ENCODE measurements around the gene KCTD20.
A peak's percentile ranks its signal among the peaks of the same experiment; 100 is the strongest.

The KCTD20 gene

GRCh38 chr6:36419310-36419709 is 23.5 kb upstream of the KCTD20 start:
- Histone ChIP-seq H2BK12ac (ENCODE audit: low read length) (no peak overlapping the region), H3K27me3 (ENCODE audit: control insufficient read depth in 3 of 3, insufficient read depth in 3 of 3, low read depth in 1 of 3, low read length in 3 of 3) (no peaks in the 10 kb centered on the region), H3K4me3 (ENCODE audit: low read length in 2 of 2) (no peak overlapping the region), H2BK5ac (ENCODE audit: low read length) (no peak overlapping the region), H3K79me1 (ENCODE audit: low read depth, low read length) (no peaks in the 10 kb centered on the region), H2AK5ac (ENCODE audit: low read depth, low read length) (no peak overlapping the region), H3K4me2 (ENCODE audit: insufficient read depth, low read length, poor library complexity, severe bottlenecking) (no peak overlapping the region), H4K91ac (ENCODE audit: low read depth, low read length, poor library complexity) (no peak overlapping the region), H3K9ac (ENCODE audit: low read depth, low read length, poor library complexity) (no peak overlapping the region), H3K27ac (replicated peaks; ENCODE audit: low read length) (no peak overlapping the region), H2BK120ac (ENCODE audit: low read depth, low read length) (no peak overlapping the region), H3K36me3 (replicated peaks in 1 of 2; ENCODE audit: control insufficient read depth in 2 of 2, insufficient read depth in 2 of 2, low read length in 2 of 2) (no peaks in the 10 kb centered on the region), H3K18ac (ENCODE audit: low read length) (no peak overlapping the region), H2BK15ac (ENCODE audit: low read length) (no peak overlapping the region), H4K8ac (ENCODE audit: low read depth, low read length) (no peak overlapping the region), H3K4me1 (ENCODE audit: control insufficient read depth in 2 of 2, insufficient read depth in 1 of 2, low read depth in 1 of 2, low read length in 2 of 2) (peaks cover 6 to 7% of the 10 kb centered on the region in 2 donors), H3K4ac (ENCODE audit: low read length) (no peak overlapping the region), H3K9me3 (replicated peaks in 1 of 2; ENCODE audit: control insufficient read depth in 2 of 2, insufficient read depth in 1 of 2, low read depth in 1 of 2, low read length in 2 of 2) (no peaks in the 10 kb centered on the region), H3K23ac (ENCODE audit: low read depth, low read length, poor library complexity) (no peak overlapping the region), H3K14ac (ENCODE audit: low read length) (no peak overlapping the region), H2AFZ (ENCODE audit: low read length) (no peak overlapping the region)
- WGBS, 2 donors (ENCODE audit: extremely low coverage in 2 of 2, insufficient read length in 2 of 2, insufficient replicate concordance in 1 of 2) = no CpG with 5 or more reads among the region's 1 CpG
- DNase-seq (ENCODE audit: low spot score) = no peak

GRCh38 chr6:36422714-36423100 is 20.1 kb upstream of the KCTD20 start:
- peak overlapping the region in 1 of 2 donors; percentile 40 for H3K4me3 ChIP-seq (ENCODE audit: low read length in 2 of 2)
- 100% methylated on average over 1 of the region's 4 CpGs; no CpG with 5 or more reads in 1 of the 2 donors for WGBS, 2 donors (ENCODE audit: extremely low coverage in 2 of 2, insufficient read length in 2 of 2, insufficient replicate concordance in 1 of 2)
- peaks cover 6 to 7% of the 10 kb centered on the region in 2 donors for H3K4me1 ChIP-seq (ENCODE audit: control insufficient read depth in 2 of 2, insufficient read depth in 1 of 2, low read depth in 1 of 2, low read length in 2 of 2)

GRCh38 chr6:36423101-36423824 is 19.5 kb upstream of the KCTD20 start:
- Histone ChIP-seq H3K4ac (ENCODE audit: low read length) (no peak overlapping the region), H3K79me1 (ENCODE audit: low read depth, low read length) (no peaks in the 10 kb centered on the region), H3K4me2 (ENCODE audit: insufficient read depth, low read length, poor library complexity, severe bottlenecking) (peak overlapping the region; percentile 61), H2BK5ac (ENCODE audit: low read length) (no peak overlapping the region), H3K9me3 (replicated peaks in 1 of 2; ENCODE audit: control insufficient read depth in 2 of 2, insufficient read depth in 1 of 2, low read depth in 1 of 2, low read length in 2 of 2) (no peaks in the 10 kb centered on the region), H2AK5ac (ENCODE audit: low read depth, low read length) (no peak overlapping the region), H3K27me3 (ENCODE audit: control insufficient read depth in 3 of 3, insufficient read depth in 3 of 3, low read depth in 1 of 3, low read length in 3 of 3) (no peaks in the 10 kb centered on the region), H3K27ac (replicated peaks; ENCODE audit: low read length) (peak overlapping the region; percentile 50), H4K8ac (ENCODE audit: low read depth, low read length) (peak overlapping the region; percentile 19), H2BK12ac (ENCODE audit: low read length) (no peak overlapping the region), H3K14ac (ENCODE audit: low read length) (no peak overlapping the region), H3K23ac (ENCODE audit: low read depth, low read length, poor library complexity) (peak overlapping the region; percentile 89), H3K18ac (ENCODE audit: low read length) (peak overlapping the region; percentile 84), H2AFZ (ENCODE audit: low read length) (peak overlapping the region; percentile 89), H3K9ac (ENCODE audit: low read depth, low read length, poor library complexity) (peak overlapping the region; percentile 55), H2BK120ac (ENCODE audit: low read depth, low read length) (no peak overlapping the region), H3K4me3 (ENCODE audit: low read length in 2 of 2) (peak overlapping the region; percentile 54 to 77), H3K36me3 (replicated peaks in 1 of 2; ENCODE audit: control insufficient read depth in 2 of 2, insufficient read depth in 2 of 2, low read length in 2 of 2) (no peaks in the 10 kb centered on the region), H2BK15ac (ENCODE audit: low read length) (no peak overlapping the region), H3K4me1 (ENCODE audit: control insufficient read depth in 2 of 2, insufficient read depth in 1 of 2, low read depth in 1 of 2, low read length in 2 of 2) (peaks cover 6 to 7% of the 10 kb centered on the region in 2 donors), H4K91ac (ENCODE audit: low read depth, low read length, poor library complexity) (no peak overlapping the region)
- peak; percentile 92 for DNase-seq (ENCODE audit: low spot score)
- WGBS, 2 donors (ENCODE audit: extremely low coverage in 2 of 2, insufficient read length in 2 of 2, insufficient replicate concordance in 1 of 2) = no CpG with 5 or more reads among the region's 51 CpGs

More at GRCh38 chr6:36422714-36423100, 20.1 kb upstream of the KCTD20 start:
- no peaks in the 10 kb centered on the region for H3K9me3 ChIP-seq (replicated peaks in 1 of 2; ENCODE audit: control insufficient read depth in 2 of 2, insufficient read depth in 1 of 2, low read depth in 1 of 2, low read length in 2 of 2)
- H2BK120ac ChIP-seq (ENCODE audit: low read depth, low read length) = no peak overlapping the region
- no peak overlapping the region for H3K4ac ChIP-seq (ENCODE audit: low read length)
- H2BK5ac ChIP-seq (ENCODE audit: low read length) = no peak overlapping the region
- no peak for DNase-seq (ENCODE audit: low spot score)
- H3K27me3 ChIP-seq (ENCODE audit: control insufficient read depth in 3 of 3, insufficient read depth in 3 of 3, low read depth in 1 of 3, low read length in 3 of 3) = no peaks in the 10 kb centered on the region
- H2AK5ac ChIP-seq (ENCODE audit: low read depth, low read length) = no peak overlapping the region
- H3K14ac ChIP-seq (ENCODE audit: low read length) = no peak overlapping the region
- no peak overlapping the region for H3K9ac ChIP-seq (ENCODE audit: low read depth, low read length, poor library complexity)
- H2BK15ac ChIP-seq (ENCODE audit: low read length) = no peak overlapping the region
- H3K79me1 ChIP-seq (ENCODE audit: low read depth, low read length) = no peaks in the 10 kb centered on the region
- H3K4me2 ChIP-seq (ENCODE audit: insufficient read depth, low read length, poor library complexity, severe bottlenecking) = peak overlapping the region; percentile 51
- H2BK12ac ChIP-seq (ENCODE audit: low read length) = no peak overlapping the region
- no peak overlapping the region for H3K18ac ChIP-seq (ENCODE audit: low read length)
- H2AFZ ChIP-seq (ENCODE audit: low read length) = peak overlapping the region; percentile 89
- H4K8ac ChIP-seq (ENCODE audit: low read depth, low read length) = no peak overlapping the region
- peak overlapping the region; percentile 50 for H3K27ac ChIP-seq (replicated peaks; ENCODE audit: low read length)
- H3K23ac ChIP-seq (ENCODE audit: low read depth, low read length, poor library complexity) = no peak overlapping the region
- H3K36me3 ChIP-seq (replicated peaks in 1 of 2; ENCODE audit: control insufficient read depth in 2 of 2, insufficient read depth in 2 of 2, low read length in 2 of 2) = no peaks in the 10 kb centered on the region
- H4K91ac ChIP-seq (ENCODE audit: low read depth, low read length, poor library complexity) = no peak overlapping the region

- no CpG with 5 or more reads among the region's 3 CpGs for WGBS, 2 donors (ENCODE audit: extremely low coverage in 2 of 2, insufficient read length in 2 of 2, insufficient replicate concordance in 1 of 2)
- no peak for DNase-seq (ENCODE audit: low spot score)
- no peak overlapping the region for H3K14ac ChIP-seq (ENCODE audit: low read length)
Observed at GRCh38 chr6:36426622-36427021, 16.2 kb upstream of the KCTD20 start.

More at GRCh38 chr6:36426622-36427021, 16.2 kb upstream of the KCTD20 start:
- Histone ChIP-seq H2AFZ (ENCODE audit: low read length) (no peak overlapping the region), H4K91ac (ENCODE audit: low read depth, low read length, poor library complexity) (no peak overlapping the region), H3K4me1 (ENCODE audit: control insufficient read depth in 2 of 2, insufficient read depth in 1 of 2, low read depth in 1 of 2, low read length in 2 of 2) (peaks cover 6 to 7% of the 10 kb centered on the region in 2 donors), H2BK15ac (ENCODE audit: low read length) (no peak overlapping the region), H3K79me1 (ENCODE audit: low read depth, low read length) (no peaks in the 10 kb centered on the region), H2BK120ac (ENCODE audit: low read depth, low read length) (no peak overlapping the region), H3K4me3 (ENCODE audit: low read length in 2 of 2) (no peak overlapping the region), H3K27ac (replicated peaks; ENCODE audit: low read length) (no peak overlapping the region), H3K9me3 (replicated peaks in 1 of 2; ENCODE audit: control insufficient read depth in 2 of 2, insufficient read depth in 1 of 2, low read depth in 1 of 2, low read length in 2 of 2) (no peaks in the 10 kb centered on the region), H3K4ac (ENCODE audit: low read length) (no peak overlapping the region), H3K27me3 (ENCODE audit: control insufficient read depth in 3 of 3, insufficient read depth in 3 of 3, low read depth in 1 of 3, low read length in 3 of 3) (no peaks in the 10 kb centered on the region), H3K23ac (ENCODE audit: low read depth, low read length, poor library complexity) (no peak overlapping the region), H3K36me3 (replicated peaks in 1 of 2; ENCODE audit: control insufficient read depth in 2 of 2, insufficient read depth in 2 of 2, low read length in 2 of 2) (no peaks in the 10 kb centered on the region), H2BK5ac (ENCODE audit: low read length) (no peak overlapping the region), H3K18ac (ENCODE audit: low read length) (no peak overlapping the region), H2BK12ac (ENCODE audit: low read length) (no peak overlapping the region), H2AK5ac (ENCODE audit: low read depth, low read length) (no peak overlapping the region), H3K4me2 (ENCODE audit: insufficient read depth, low read length, poor library complexity, severe bottlenecking) (no peak overlapping the region), H3K9ac (ENCODE audit: low read depth, low read length, poor library complexity) (no peak overlapping the region), H4K8ac (ENCODE audit: low read depth, low read length) (no peak overlapping the region)
